SH-SY5Y (cell line): ENCODE measurements around the gene OR52H1.

ENCODE experiments used
- GATA2 ChIP-seq: IDR thresholded peaks from 2 replicates; pipeline ENCODE4 v1.6.1; 2011; ENCODE audit warnings: mild to moderate bottlenecking, low read depth, low read length
- GATA3 ChIP-seq: IDR thresholded peaks from 2 replicates; pipeline ENCODE4 v1.6.1; 2011; ENCODE audit warnings: low read depth, mild to moderate bottlenecking, low read length, moderate library complexity

The OR52H1 gene

GRCh38 chr11:5507933-5508305, 40.4 kb downstream of the OR52H1 start:
- TF ChIP-seq GATA2 = no peak
- no peak for TF ChIP-seq GATA3

GRCh38 chr11:5507177-5507932, 41.0 kb downstream of the OR52H1 start:
- TF ChIP-seq GATA3 = no peak
- TF ChIP-seq GATA2 = no peak

- TF ChIP-seq GATA2 (no peak), GATA3 (no peak)
Measured at GRCh38 chr11:5505363-5506048, 42.8 kb downstream of the OR52H1 start.

- TF ChIP-seq GATA2 (no peak), GATA3 (no peak)
Measured at GRCh38 chr11:5504403-5504921, 43.9 kb downstream of the OR52H1 start.

- TF ChIP-seq GATA2 (no peak), GATA3 (no peak)
Measured at GRCh38 chr11:5500393-5500801, 47.9 kb downstream of the OR52H1 start.

- TF ChIP-seq GATA3 = no peak
- TF ChIP-seq GATA2 = no peak
Measured at GRCh38 chr11:5499671-5500070, 48.7 kb downstream of the OR52H1 start.
